ENCODE results near the gene CCDC122.

Gene CCDC122
- 3.4 reads per million, percentile 13 among the genes with 10 or more reads in this experiment for total RNA-seq

DNA sequence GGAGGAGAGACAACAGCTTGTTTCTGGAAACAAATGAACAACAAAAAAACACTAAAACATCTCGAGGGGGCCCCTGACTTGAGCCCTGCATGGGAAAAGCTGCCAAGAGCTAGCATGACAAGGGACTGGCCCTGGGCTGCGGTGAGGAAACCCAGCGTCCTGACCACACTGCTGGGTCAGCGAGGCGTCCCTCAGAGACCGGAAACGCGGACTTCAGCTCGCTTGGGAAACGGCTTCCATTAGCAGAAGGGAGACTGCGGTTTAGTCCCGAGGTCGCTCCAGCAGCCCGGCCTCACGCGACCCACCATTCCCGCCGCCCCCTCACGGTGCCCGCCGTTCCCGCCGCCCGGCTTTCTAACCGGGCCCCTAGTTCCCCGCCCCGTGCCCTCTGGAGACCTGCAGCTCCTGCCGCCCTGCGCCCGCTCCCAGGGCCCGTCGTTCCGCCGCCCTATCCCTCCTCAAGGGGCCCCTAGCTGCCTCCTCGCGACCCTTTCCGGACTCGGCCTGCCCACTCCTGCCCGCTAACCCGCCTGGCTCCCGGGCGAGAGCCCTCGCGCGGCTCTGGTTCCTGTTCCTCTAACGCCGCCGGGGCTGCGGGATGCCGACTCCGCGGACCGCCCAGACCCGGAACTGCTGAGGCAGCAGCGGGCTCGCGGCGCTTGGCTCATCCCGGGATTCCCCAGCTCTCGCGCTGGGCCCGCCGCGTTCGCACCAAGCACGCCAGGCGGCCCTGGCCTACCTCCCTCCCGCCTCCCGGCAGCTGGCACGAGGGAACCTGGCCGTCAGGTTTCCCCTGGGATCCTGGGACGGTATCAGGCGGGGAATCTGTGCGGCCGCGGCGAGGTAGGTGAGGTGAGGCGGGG, at the start of gene CCDC122:
TSS of gene CCDC122 (minus strand) at position 849 of the 863 bp plus-strand sequence. CDS start 10,364 bp downstream, outside the sequence.
- peak; percentile 70 for DNase-seq

DNA sequence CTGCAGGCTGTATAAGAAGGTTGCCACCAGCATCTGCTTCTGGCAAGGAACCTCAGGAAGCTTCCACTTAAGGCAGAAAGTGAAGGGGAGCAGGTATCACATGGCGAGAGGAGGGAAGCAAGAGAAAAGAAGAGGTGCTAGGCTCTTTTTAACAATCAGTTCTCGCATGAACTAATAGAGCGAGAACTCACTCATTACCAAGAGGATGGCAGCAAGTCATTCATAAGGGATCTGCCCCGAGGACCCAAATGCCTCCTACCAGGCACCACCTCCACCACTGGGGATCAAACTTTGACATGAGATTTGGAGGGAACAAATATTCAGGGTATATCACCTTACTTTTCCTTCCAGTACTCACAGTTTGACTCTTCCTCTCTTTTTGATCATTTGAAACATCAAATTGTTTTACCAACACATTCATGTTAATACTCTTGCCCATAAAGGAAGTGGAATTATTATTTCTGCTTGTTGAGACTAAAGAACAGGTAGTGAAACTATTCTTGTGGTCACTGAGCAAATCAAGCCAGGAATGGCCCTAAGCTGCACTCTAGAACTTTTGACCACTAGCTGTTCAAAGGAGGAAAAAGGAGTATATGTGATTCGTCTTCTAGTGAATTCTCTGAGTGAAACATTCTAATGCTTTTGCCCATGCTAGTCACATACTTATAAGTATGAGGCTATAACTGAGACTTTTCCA, 45.2 kb upstream of the CCDC122 start:
- no peak for DNase-seq

DNA sequence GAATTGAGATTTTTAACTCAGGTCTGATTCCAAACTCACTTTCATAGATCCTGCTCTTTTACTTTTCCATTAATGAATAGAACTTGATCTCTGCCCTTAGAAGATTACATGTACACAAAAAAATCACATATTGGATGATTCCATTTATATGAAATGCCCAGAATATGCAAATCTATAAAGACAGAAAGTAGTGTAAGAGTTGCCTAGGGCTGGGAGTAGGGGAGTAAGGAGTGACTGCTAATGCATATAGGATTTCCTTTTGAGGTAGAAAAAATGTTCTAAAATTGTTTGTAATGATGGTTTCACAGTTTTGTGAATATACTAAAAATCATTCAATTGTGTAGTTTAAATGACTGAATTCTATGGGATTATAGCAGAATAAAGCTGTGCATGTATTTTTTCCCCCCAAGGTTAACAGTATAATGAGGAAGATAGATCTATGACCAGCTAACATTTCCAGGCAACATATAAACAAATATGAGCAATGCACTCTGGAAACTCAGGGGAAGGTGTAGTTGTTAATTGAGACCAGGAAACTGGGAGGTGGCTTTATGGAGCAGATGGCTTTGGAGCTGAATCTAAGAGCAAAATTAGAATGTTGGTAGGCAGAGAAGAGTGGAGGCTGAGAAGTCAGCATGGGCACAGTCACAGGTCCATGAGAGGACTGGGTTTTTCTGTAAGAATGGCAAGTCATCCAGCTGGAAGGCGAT, 41.6 kb upstream of the CCDC122 start:
- DNase-seq = no peak

DNA sequence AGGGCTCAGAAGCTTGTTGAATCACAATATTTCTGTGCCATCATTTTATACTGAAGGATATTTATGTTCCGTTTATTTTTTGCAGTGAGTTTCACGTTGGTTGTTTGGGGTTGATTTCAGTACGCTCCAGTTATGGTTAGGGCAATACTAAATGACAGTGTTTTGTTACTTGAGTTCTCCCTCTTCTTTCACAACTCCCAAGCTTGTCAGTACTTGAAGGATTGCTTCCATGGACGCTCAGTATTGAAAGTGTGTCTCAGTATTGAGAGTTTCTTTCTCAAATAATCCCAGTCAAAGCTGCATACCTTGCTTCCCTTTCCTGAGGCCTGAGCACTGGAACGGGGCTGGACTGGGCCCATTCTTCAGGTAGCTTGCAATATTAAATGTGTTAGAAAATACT, 39.1 kb upstream of the CCDC122 start:
- no peak for DNase-seq

DNA sequence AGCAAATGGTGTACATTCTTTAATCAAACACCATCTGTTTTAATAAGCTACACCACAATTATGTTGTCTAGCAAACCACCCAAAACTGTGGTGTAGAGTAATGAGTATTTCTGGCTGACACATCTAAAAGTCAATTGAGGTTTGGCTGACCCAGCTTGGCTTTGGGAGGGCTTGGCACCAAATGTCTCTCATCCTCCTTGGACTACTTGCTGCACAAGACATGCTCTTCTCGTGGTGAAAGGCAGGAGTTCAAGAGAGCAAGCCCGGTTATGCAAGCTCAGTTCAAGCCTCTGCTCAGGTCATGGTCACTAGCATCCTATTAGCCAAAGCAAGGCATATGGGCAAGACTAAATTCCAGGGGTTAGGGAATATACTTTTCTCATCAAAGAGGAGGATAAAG, 37.3 kb upstream of the CCDC122 start:
- DNase-seq = no peak

DNA sequence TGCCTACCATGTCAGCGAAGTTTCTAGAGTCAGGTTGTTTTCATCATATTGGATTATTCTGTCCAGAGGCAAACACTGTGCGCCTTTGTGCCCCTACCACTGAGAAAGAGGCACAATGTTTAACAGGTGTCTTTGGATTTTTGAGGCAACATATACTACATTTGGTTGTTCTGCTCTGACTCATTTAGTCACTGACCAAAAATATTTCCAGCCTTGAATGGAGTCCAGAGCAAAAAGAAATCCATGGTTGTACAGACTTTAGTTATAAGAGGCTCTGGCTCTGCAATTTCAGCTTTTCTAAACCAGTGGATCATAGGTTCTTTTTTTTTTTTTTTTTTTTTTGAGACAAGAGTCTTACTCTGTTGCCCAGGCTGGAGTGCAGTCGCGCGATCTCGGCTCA, 35.9 kb upstream of the CCDC122 start:
- no peak for DNase-seq

DNA sequence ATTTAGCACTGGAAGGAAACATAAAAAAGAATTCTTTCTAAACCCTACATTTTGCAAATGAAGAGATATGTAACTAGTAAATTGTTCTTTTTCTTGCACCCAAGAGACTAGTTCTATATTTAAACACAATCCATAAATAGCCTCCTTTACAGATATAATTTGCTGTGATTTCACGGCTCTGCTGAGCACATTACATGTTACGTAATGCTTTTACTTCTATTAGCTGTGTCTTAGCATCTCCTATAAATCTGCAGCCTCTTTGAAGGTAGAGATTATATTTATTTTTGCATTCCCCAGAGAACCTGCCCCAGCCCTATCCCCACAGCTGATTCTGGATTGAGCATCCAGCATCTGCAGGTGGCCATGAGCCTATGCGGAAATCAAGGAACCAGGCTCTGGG, 32.3 kb upstream of the CCDC122 start:
- no peak for DNase-seq

DNA sequence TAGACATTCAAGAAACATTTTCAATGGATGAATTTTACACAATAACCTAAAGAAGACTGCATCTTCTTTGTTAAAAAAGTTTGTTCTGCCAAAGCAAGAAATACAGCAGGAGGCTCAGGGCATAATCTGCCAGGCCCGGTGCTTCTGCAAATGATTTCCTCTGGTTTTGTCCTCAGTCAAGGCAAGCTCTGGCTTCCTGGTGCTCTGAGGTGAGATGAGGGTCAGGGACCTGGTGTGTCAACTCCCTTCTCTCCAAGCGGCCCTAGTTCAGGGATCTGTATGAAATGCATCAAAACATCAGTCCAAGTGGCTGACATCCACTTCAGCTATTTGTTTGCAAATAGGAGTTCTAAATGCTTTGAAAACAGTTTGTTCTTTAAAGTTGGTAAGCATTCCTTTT, 31.7 kb upstream of the CCDC122 start:
- no peak for DNase-seq

DNA sequence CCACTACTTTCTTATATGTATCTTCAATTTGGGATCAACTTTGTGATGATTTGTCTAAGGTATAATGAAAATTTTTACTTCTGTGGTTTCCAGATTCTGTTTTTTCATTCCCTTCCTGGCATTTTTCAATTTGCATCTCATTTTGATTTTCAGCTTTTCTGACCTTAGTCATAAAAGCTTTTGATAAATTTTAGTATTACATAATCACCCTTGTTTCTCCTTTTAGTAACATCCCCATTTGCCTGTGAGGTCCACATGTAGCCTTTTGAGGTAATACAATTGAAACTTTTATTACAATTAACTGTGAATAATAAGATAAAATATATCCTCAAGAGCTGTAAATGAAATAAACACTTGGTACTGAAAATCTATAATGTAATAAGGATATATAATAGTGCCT, 31.3 kb upstream of the CCDC122 start:
- no peak for DNase-seq

DNA sequence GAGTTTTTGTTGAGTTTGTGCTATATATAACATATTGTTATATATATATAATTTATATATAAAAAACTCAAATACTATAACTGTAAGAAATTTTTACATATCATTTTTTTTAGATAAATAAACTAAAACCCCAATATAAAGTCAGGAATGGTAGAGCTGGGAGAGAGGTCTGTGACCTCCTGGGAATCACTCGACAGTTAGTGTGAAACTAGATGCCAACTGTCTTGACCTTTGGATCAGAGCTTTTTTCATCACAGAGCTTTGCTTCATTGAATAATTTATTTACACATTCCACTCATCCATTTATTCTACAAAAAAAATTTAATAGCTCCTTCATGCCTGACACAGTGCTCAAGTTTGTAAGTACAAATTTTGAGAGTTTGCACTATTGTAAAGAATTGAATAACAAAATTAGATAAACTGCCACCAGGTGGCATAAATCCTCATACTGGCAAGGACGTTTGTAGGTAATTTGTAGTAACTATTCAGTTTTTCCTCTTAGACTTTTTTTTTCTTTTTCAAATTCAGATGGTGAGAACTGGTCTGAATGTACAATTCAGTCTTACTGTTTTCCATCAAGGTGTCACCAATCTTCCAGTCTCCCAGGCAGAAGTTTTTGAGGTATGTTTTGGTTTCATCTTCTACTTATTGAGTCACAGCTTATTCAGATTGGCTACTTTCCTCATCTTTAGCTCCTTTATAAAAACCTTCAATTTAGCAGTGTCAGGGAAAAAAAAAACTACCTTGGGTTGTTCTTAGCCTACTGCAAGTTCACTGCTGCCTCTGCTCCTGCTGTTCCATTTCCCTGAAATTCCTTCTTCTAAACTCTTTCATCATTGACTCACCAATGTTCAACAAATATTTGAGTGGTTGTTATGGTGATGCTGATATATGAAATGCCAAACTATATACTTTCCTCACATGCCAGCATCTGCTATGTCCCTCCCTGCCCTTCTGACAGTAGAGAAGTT, 28.9 kb upstream of the CCDC122 start:
- peak; percentile 13 for DNase-seq

DNA sequence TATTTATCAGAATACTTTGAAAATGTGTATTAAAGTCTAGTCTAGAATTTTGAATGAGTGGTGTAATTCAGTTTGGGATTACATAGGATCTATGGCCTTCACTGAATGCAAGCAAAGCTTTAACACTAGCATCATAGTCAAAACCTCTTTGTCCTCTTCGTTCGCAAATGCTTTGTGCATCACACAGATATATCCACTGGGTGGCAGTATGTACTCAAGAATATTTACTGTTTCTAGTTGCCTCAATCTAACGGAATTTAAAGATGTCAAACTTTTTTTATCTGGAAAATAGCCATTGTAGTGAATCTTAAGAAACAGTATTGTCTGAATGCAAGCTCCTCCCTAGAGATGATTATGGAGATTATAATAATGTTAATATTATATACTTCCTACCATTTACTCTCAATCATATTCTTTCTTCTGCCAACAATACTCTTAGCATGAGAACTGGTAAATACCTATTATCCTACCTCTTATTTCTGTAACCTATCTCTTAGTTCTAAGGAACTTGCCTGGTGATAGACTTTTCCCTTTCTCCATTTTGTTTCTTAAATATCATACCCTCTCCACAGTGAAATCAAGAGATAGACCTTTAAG, 26.0 kb upstream of the CCDC122 start:
- DNase-seq = peak; percentile 9

DNA sequence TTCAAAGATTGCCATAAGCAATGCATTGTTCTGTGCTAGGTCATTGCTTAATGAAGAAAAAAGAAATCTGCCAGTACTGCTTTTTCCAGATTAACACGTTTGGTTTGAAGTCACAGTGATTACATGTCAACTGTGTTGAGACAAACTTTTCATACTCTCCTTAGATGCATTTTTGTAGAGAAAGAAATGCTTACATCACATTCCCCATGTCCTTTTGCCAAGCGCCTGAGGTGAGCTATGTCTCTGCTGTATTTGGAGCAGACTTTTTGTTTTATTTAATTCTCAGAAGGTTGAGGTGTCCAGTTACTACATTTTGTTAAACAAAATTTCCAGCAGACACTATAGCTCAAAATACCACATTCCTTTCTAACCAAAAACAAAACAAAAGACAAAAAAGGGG, 16.4 kb upstream of the CCDC122 start:
- no peak for DNase-seq

DNA sequence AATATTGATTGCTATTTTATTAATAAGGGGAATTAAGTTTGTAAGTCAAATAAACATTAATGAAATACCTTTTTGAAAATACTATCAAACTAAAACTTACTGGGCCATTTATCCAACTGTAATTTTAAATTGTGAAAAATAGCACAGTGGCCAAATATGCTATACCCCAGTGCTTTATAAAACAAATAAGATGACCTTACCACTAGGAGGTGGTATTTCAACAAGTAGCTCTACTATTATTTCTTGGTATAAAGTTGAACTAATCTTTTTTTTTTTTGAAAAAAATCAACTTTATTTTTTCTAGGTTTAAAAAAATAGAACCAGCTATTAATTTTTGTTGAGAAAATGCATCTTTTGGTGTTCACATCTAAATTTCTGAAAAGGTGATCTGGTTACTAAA, 14.9 kb upstream of the CCDC122 start:
- no peak for DNase-seq

DNA sequence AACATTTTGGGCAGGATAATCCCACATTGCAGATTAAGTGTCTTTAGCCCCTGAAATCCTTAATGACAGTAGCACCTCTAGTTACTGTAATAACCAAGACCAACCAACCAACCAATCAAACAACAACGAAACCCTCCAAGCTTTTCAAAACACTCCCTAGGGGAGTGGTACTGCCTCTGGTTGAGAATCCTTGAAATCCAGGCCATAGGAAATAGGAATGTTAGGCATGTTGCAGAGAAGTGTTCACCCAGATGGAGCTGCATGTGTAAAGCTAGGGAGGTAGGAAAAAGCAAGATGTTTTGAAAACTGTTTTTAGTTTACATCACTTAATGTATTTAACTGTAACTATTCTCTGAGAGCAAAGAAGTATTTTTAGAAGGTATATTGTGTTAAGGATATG, 4.7 kb upstream of the CCDC122 start:
- no peak for DNase-seq

DNA sequence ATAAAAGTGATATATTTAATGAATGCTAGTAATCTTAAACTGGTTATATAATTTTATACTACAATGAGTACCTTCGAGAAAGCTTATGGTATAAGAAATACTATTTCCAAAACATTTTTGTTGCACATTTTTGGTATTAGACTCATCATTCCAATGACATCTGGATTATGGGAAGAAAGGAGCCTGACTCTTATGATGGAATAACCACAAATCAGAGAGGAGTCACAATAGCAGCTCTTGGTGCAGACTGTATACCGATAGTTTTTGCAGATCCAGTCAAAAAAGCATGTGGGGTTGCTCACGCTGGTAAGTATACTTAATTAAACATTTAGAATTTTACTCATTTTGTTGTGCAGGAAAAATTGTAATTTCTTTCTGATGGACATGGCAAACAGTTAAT, 4.1 kb upstream of the CCDC122 start:
- DNase-seq = no peak

DNA sequence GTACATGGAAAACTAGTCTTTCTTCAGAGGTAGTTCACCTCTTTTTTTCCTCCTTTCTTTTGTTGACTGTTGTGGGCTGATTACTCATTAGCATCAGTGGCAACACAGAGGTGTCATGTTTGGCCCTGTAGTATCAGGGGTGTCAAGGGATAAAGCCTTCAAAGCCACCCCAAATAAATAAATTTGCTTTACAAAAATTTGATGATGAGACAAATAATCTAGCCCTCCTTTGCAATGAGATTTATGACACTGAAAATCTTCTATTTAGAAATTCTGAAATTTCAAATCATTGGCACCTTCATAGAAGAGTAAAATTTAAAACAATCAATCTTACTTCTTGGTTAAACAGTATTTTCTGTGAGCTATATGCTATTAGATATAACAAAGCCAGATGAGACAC, 2.0 kb upstream of the CCDC122 start:
- no peak for DNase-seq

DNA sequence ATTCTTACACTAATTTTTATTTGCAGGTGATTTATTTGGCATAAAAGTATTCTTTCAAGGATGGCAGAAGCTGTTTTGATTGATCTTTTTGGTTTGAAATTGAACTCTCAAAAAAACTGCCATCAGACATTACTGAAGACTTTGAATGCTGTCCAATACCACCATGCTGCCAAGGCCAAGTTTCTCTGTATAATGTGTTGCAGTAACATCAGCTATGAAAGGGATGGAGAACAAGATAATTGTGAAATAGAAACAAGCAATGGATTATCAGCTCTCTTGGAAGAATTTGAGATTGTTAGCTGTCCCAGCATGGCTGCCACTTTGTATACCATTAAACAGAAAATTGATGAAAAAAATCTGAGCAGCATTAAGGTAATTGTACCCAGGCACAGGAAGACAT, 1.4 kb upstream of the CCDC122 start:
- DNase-seq = no peak

DNA sequence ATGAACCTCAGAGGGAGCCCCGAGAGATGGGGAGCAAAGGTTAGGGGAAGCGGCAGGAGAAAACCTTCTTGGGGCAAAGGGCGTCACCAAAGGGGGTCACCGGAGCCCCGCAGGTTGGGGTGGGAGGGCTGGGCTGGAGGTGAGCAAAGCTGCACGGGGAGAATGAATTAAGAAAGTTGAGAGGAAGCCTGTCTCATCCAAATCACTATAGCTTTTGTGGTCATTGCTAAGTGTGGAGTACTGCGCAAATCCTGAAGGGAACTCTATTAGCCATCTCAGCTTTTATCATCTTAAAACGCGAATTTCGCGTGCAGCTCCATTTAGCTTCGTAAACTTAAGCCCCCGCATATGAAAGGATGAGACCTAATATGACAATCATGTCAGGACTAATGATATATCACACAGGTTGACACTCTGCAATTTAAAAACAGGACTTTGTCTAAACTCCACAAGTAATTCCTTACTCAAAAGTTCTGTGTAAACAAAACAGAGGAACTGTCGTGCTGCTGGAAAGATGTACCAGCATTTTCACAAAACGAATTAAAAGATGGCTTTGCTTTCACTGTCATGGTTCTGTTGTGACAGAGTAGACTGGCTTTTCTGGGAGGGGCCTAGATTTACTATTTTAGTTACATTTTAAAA, 795 bp upstream of the CCDC122 start:
- no peak for DNase-seq

DNA sequence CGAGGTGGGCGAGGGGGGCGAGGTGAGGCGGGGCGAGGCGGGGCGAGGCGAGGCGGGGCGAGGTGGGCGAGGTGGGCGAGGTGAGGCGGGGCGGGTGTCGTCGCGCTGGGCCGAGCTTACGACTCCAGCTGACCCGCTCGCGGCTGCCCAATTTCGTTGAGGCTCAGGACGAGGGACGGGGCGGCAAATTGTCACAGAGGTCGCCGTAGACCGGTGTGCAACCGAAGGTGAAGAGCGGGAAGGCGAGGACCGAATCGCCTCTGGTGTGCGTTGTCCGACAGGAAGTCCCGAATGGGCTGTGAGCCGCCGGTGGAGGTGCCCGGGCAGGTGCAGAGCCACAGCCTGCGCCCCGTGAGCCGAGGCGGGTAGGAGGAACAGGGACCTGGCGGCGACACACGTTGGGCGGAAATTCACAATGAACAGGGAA, 228 bp upstream of the CCDC122 start, which contains the start of gene LACC1:
TSS of gene LACC1 (plus strand) at position 150 of the 427 bp plus-strand sequence. CDS start 1,082 bp downstream, outside the sequence.
- DNase-seq = peak; percentile 16

DNA sequence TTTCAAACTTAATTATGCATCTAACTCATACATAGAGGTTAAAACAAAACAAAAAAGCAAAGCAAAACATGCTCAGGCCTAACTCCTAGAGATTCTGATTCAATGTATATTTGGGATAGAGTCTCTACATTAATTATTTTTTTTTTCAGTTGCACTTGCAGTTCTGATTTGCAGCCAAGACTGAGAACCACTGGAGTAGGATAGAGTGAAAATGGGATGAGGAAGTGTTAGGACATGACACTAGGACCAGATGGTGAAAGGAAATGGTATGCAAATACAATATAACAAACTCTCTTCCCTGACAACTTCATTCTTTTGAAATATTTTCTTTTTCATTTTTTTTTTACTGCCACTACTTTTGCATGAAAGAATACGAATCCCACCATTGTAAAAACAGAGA, 1.8 kb downstream of the CCDC122 start:
- DNase-seq = no peak

DNA sequence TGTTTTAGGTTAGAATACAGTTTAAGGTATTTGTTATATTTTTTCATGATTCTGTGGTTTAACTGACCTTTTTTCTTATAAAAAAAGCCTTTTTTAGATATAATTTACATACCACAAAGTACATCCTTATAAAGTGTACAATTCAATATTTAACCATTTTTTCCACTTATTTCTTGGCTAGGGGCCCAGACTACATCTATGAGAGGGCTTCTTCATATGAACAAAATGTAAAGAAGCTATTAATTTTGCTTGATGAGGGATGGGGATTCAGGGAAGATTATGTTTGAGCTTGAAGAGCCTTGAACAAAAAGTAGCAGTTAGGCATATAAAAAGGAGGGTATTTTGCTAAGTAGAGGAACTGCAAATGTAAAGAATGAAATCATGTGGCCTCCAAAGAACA, 2.2 kb downstream of the CCDC122 start:
- DNase-seq = no peak
